ENCODE data around the gene RAD9A.

GRCh38 chr11:67435727-67436458 lies 44.1 kb downstream of the RAD9A start:
- TF ChIP-seq, protein P1, sequence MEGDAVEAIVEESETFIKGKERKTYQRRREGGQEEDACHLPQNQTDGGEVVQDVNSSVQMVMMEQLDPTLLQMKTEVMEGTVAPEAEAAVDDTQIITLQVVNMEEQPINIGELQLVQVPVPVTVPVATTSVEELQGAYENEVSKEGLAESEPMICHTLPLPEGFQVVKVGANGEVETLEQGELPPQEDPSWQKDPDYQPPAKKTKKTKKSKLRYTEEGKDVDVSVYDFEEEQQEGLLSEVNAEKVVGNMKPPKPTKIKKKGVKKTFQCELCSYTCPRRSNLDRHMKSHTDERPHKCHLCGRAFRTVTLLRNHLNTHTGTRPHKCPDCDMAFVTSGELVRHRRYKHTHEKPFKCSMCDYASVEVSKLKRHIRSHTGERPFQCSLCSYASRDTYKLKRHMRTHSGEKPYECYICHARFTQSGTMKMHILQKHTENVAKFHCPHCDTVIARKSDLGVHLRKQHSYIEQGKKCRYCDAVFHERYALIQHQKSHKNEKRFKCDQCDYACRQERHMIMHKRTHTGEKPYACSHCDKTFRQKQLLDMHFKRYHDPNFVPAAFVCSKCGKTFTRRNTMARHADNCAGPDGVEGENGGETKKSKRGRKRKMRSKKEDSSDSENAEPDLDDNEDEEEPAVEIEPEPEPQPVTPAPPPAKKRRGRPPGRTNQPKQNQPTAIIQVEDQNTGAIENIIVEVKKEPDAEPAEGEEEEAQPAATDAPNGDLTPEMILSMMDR (conservative IDR thresholded peaks at IDR 0.05; ENCODE audit: low read depth, low read length): no peak
- TF ChIP-seq EZH2 (IDR thresholded peaks at IDR 0.05; ENCODE audit: borderline replicate concordance, low read depth, low read length, poor library complexity, severe bottlenecking): no peak
